Ureter (tissue), 1 donor: Measurements from ENCODE around the gene CNPY4. TPM values are rescaled to one million over a fixed set of nuclear protein-coding genes. Genes with fewer than 3 reads are reported as not detected.
A peak's percentile ranks its signal among the peaks of the same experiment; 100 is the strongest.

Experiments
- DNase-seq: peaks from one replicate; pipeline ENCODE4 v3.0.0-alpha.2; 2020; ENCODE audit warnings: low spot score
- total RNA-seq: library from RNA; stranded (reverse); gene quantifications from one replicate; pipeline ENCODE4 v1.2.4, GENCODE V29; 2023
- donor health status: DM: yes; HTN: yes; CAD: no.

CNPY4 gene
- 8.7 TPM for total RNA-seq

GRCh38 chr7:100119072-100119969 lies at the start of gene CNPY4, which contains the start of gene TAF6:
Gene CNPY4 (plus strand): TSS chr7:100119634. CDS start chr7:100119745, 111 bp downstream.
Gene TAF6 (minus strand): TSS chr7:100119358. CDS start chr7:100114209, 5,149 bp downstream.
- DNase-seq = peak; percentile 96

GRCh38 chr7:100069991-100070390 lies 49.4 kb upstream of the CNPY4 start:
- no peak for DNase-seq

GRCh38 chr7:100071018-100071723 lies 48.3 kb upstream of the CNPY4 start:
- DNase-seq = no peak

GRCh38 chr7:100072462-100072861 lies 47.0 kb upstream of the CNPY4 start:
- DNase-seq = no peak

- no peak for DNase-seq
Observed at GRCh38 chr7:100074841-100075240, 44.6 kb upstream of the CNPY4 start.

GRCh38 chr7:100075418-100075817 lies 44.0 kb upstream of the CNPY4 start:
- no peak for DNase-seq

GRCh38 chr7:100077205-100077604 lies 42.2 kb upstream of the CNPY4 start:
- DNase-seq = no peak

- no peak for DNase-seq
Observed at GRCh38 chr7:100079024-100079560, 40.3 kb upstream of the CNPY4 start.

GRCh38 chr7:100080907-100081534 lies 38.4 kb upstream of the CNPY4 start:
- no peak for DNase-seq

GRCh38 chr7:100081535-100082102 lies 37.8 kb upstream of the CNPY4 start, which contains the start of gene ZNF3:
Gene ZNF3 (minus strand): TSS chr7:100081723. CDS start chr7:100077357, 4,366 bp downstream.
- peak; percentile 99 for DNase-seq

- no peak for DNase-seq
Observed at GRCh38 chr7:100082978-100083377, 36.5 kb upstream of the CNPY4 start.

GRCh38 chr7:100085515-100085914 lies 33.9 kb upstream of the CNPY4 start:
- DNase-seq = no peak

GRCh38 chr7:100087055-100087750 lies 32.2 kb upstream of the CNPY4 start:
- no peak for DNase-seq

GRCh38 chr7:100088095-100088620 lies 31.3 kb upstream of the CNPY4 start:
- no peak for DNase-seq

- peak; percentile 87 for DNase-seq
Observed at GRCh38 chr7:100088621-100089457, 30.6 kb upstream of the CNPY4 start, which contains the start of gene COPS6. Gene COPS6 (plus strand): TSS chr7:100088969. CDS start chr7:100088991, 22 bp downstream.

GRCh38 chr7:100089458-100090196 lies 29.8 kb upstream of the CNPY4 start:
- no peak for DNase-seq

- DNase-seq = no peak
Observed at GRCh38 chr7:100090527-100091410, 28.7 kb upstream of the CNPY4 start.
